Endothelial cell of umbilical vein (primary cell): Measurements from ENCODE around the gene FBXL19. TPM values are rescaled to one million over a fixed set of nuclear protein-coding genes. Genes with fewer than 3 reads are reported as not detected.

Experiments used
- BruUV-seq: library from RNA; stranded (reverse); fragments of 400-500 nt; replicated peaks from 2 replicates; lab custom pipeline; 2021; lab: Mats Ljungman, UMichigan
- CTCF ChIA-PET: fragments of 300-600, 350-600 bp; sonication (Branson Sonifier 250); formaldehyde crosslinking; loops from one replicate; lab custom pipeline; 2021; ENCODE audit warnings: antibody characterized with exemption, inconsistent platforms; lab: Charles Lee
- POLR2A ChIA-PET: fragments of 300-600, 350-600 bp; sonication (Branson Sonifier 250); formaldehyde crosslinking; loops from one replicate; lab custom pipeline; 2021; ENCODE audit warnings: antibody characterized with exemption, inconsistent platforms; lab: Charles Lee
- DNase-seq: peaks from one replicate; pipeline ENCODE4 v3.0.0-alpha.2; 2011; ENCODE audit warnings: low read depth, low spot score
- FAIRE-seq: peaks from 2 replicates; lab custom pipeline; 2011; peaks lifted over from hg19 to GRCh38; lab: Jason Lieb, UNC
- H2AFZ ChIP-seq: 2 replicates; pipeline ENCODE4 v1.6.0; 2012; ENCODE audit warnings: low read depth, low read length, control low read depth, inconsistent platforms
- H3K27ac ChIP-seq: 2 replicates; pipeline ENCODE4 v1.5.1; 2011; ENCODE audit warnings: low read depth, mild to moderate bottlenecking, control low read depth, low read length, moderate library complexity; ENCODE audit not compliant: insufficient read depth
- H3K27me3 ChIP-seq, 2 experiments: 2 replicates each; pipeline versions ENCODE4 v1.6.0 to v1.6.1; 2011; ENCODE audit warnings: low read length in 2 of 2, mixed read lengths in 1 of 2; ENCODE audit not compliant: control insufficient read depth in 2 of 2, insufficient read depth in 2 of 2
- H3K36me3 ChIP-seq, 2 experiments: 2 replicates in 1 of 2; 3 replicates in 1 of 2; pipeline ENCODE4 v1.5.1; 2011; ENCODE audit warnings: low read length in 2 of 2, mild to moderate bottlenecking in 1 of 2, moderate library complexity in 1 of 2; ENCODE audit not compliant: control insufficient read depth in 2 of 2, insufficient read depth in 2 of 2; ENCODE audit errors: extremely low read depth in 1 of 2
- H3K4me1 ChIP-seq: 3 replicates; pipeline ENCODE4 v1.5.1; 2011; ENCODE audit warnings: mild to moderate bottlenecking, low read length; ENCODE audit not compliant: control insufficient read depth, insufficient read depth; ENCODE audit errors: extremely low read depth
- H3K4me2 ChIP-seq: 2 replicates; pipeline ENCODE4 v1.6.1; 2011; ENCODE audit warnings: low read length, control low read depth, mixed read lengths; ENCODE audit not compliant: insufficient read depth
- H3K4me3 ChIP-seq, 3 experiments: fragments of 200-600 bp in 1 of 3; sonication (generic), shearing (Covaris generic) in 1 of 3; replicated peaks in 1 of 3; 2 replicates each; pipeline ENCODE4 v1.5.1; 2011 to 2016; ENCODE audit warnings: control low read depth in 3 of 3, low read length in 3 of 3, mild to moderate bottlenecking in 2 of 3, inconsistent platforms in 1 of 3, low read depth in 1 of 3, moderate library complexity in 1 of 3; ENCODE audit not compliant: insufficient read depth in 1 of 3
- H3K79me2 ChIP-seq: 2 replicates; pipeline ENCODE4 v1.6.0; 2012; ENCODE audit warnings: low read length, inconsistent platforms; ENCODE audit not compliant: control insufficient read depth, insufficient read depth
- H3K9ac ChIP-seq: replicated peaks from 2 replicates; pipeline ENCODE3; 2011; ENCODE audit warnings: low read length, control low read depth; ENCODE audit not compliant: insufficient read depth; ENCODE audit errors: extremely low read depth
- H3K9me1 ChIP-seq: replicated peaks from 3 replicates; pipeline ENCODE4 v1.6.0; 2011; ENCODE audit warnings: mild to moderate bottlenecking, low read length; ENCODE audit not compliant: control insufficient read depth, insufficient read depth; ENCODE audit errors: extremely low read depth
- H3K9me3 ChIP-seq: replicated peaks from 2 replicates; pipeline ENCODE4 v1.5.1; 2012; ENCODE audit warnings: low read length, inconsistent platforms; ENCODE audit not compliant: control insufficient read depth, insufficient read depth
- H4K20me1 ChIP-seq: replicated peaks from 2 replicates; pipeline ENCODE3; 2011; ENCODE audit warnings: mild to moderate bottlenecking, low read length; ENCODE audit not compliant: control insufficient read depth, insufficient read depth; ENCODE audit errors: extremely low read depth
- CTCF ChIP-seq, 2 donors: IDR thresholded peaks; 1 replicate in 1 of 2; 2 replicates in 1 of 2; pipeline ENCODE4 v1.5.1; 2011; ENCODE audit warnings: low read length in 2 of 2, mild to moderate bottlenecking in 2 of 2, moderate library complexity in 2 of 2, control low read depth in 1 of 2, inconsistent platforms in 1 of 2, low read depth in 1 of 2; ENCODE audit not compliant: insufficient read depth in 1 of 2; ENCODE audit errors: extremely low read depth in 1 of 2
- EZH2 ChIP-seq: IDR thresholded peaks from 2 replicates; pipeline ENCODE4 v1.6.1; 2012; ENCODE audit warnings: borderline replicate concordance, low read depth, mild to moderate bottlenecking, moderate library complexity, low read length, inconsistent platforms; ENCODE audit not compliant: severe bottlenecking
- FOS ChIP-seq: IDR thresholded peaks from 2 replicates; pipeline ENCODE4 v1.6.1; 2011; ENCODE audit warnings: mild to moderate bottlenecking, low read length, moderate library complexity, borderline replicate concordance; ENCODE audit not compliant: insufficient read depth
- GATA2 ChIP-seq: IDR thresholded peaks from 2 replicates; pipeline ENCODE4 v1.7.0; 2011; ENCODE audit warnings: low read depth, mild to moderate bottlenecking, moderate library complexity, mixed read lengths, low read length; ENCODE audit not compliant: insufficient read length, insufficient read depth
- JUN ChIP-seq: IDR thresholded peaks from 2 replicates; pipeline ENCODE4 v1.6.1; 2011; ENCODE audit warnings: borderline replicate concordance, low read depth; ENCODE audit not compliant: insufficient read length, insufficient read depth
- MAX ChIP-seq: IDR thresholded peaks from 2 replicates; pipeline ENCODE4 v1.6.1; 2011; ENCODE audit not compliant: insufficient read depth, insufficient read length
- MYC ChIP-seq: IDR thresholded peaks from one replicate; pipeline ENCODE4 v1.6.1; 2011; ENCODE audit warnings: mild to moderate bottlenecking, low read depth, low read length
- POLR2A ChIP-seq: IDR thresholded peaks from 2 replicates; pipeline ENCODE4 v1.6.1; 2012; ENCODE audit warnings: low read depth, mild to moderate bottlenecking, control low read depth, low read length
- POLR2AphosphoS5 ChIP-seq: IDR thresholded peaks from 2 replicates; pipeline ENCODE4 v1.6.1; 2012; ENCODE audit warnings: low read depth, mild to moderate bottlenecking, control low read depth, low read length, moderate library complexity; ENCODE audit not compliant: insufficient read depth
- dilution Hi-C: fragments of 300-500 bp; cut with MboI; formaldehyde crosslinking; loops from one replicate; pipeline ENCODE4 v1.15.0; 2019; ENCODE audit warnings: low sequenced_read_pairs; ENCODE audit not compliant: extremely low pct_ligation_motif_present
- intact Hi-C: fragments of 100-400 bp; cut with micrococcal nuclease; formaldehyde crosslinking; loops from one replicate; pipeline ENCODE4 v1.10.0; 2022
- polyA plus RNA-seq, 4 experiments: library from polyadenylated mRNA; depleted of rRNA in 3 of 4; stranded (reverse) in 3 of 4; unstranded in 1 of 4; fragments of >200 nt; gene quantifications; 2 replicates each; pipeline versions ENCODE4 v1.2.1 to v1.2.3, GENCODE V29; 2011 to 2012; ENCODE audit warnings: missing spikeins in 1 of 4
- total RNA-seq: library from RNA; stranded (reverse); gene quantifications from 2 replicates; pipeline ENCODE4 v1.2.3, GENCODE V29; 2021

Gene FBXL19
- total and polyA plus RNA-seq, 2 donors (not counting 3 experiments of a cell fraction or from before 2014, with no cell fraction given), result 22.1 to 38.0 TPM

DNA sequence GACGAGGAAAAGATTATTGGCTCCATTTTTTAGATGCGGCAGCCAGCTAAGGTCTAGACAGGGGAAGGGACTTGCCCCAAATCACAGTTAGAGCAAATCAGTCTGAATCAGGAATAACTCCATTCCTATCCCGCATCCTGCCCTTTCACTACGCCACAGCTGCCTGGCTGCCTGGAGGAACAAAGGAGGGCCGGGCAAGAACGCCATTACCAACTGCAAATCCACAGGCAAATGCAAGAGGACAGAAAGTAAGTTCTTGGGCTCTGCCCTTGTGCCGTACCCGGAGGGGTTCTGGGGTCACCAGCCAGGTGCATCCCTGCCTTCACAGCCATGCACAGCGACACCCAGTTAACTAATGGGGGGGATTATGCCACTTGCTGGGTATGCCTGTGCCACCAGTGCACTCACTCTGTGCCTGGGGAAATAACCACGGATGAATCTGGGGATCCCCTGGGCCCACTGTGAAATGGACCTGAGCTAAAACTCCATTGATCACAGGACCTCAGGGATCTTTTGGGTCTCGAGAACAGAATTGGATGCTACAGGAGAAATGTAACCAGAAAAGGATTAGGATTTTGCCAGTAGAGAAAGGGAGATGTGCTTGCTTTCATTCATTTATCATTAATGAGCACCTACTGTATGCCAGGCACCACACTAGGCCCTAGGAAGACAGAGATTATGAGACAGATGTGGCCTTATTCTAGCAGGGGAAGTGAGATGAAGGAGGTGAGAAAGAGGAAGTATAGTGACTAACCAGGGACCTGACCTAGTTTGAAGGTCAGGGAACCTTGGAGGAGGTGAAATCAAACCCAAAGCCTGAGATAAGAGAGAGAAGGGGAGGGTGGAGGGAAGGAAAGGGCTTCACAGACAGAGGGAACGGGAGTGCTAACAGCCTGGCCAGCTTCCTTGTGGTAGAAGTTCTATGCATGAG is 47.2 kb upstream of the FBXL19 start:
- H3K4me2 ChIP-seq, result peak overlapping the region; percentile 87
- H3K79me2 ChIP-seq, result no peaks in the 10 kb centered on the region
- H4K20me1 ChIP-seq, result no peaks in the 10 kb centered on the region
- dilution Hi-C loops (no loop called here), intact Hi-C loops (loop anchor here (1.0 to 2.0 kb wide), 5 partner anchors 18 to 71 kb away; partner anchors contain the start of gene BCL7C)
- peak overlapping the region; percentile 85 for H3K27ac ChIP-seq
- H3K9ac ChIP-seq, result peak overlapping the region; percentile 96
- no peak for TF ChIP-seq EZH2
- no peak for TF ChIP-seq POLR2AphosphoS5
- TF ChIP-seq CTCF (IDR thresholded peaks at IDR 0.05; ENCODE audit: extremely low read depth in 1 of 2, insufficient read depth in 1 of 2, low read depth in 1 of 2, low read length in 2 of 2), result no peak
- no peak for TF ChIP-seq POLR2A
- TF ChIP-seq FOS, result no peak
- no peak for TF ChIP-seq GATA2
- TF ChIP-seq MYC, result no peak
- no peak for TF ChIP-seq JUN
- no peak for TF ChIP-seq MAX
- peaks cover 0 to 5% of the 10 kb centered on the region in 2 experiments for H3K36me3 ChIP-seq
- H3K9me3 ChIP-seq, result no peaks in the 10 kb centered on the region
- CTCF ChIA-PET, result interaction anchor here (0.7 to 6.0 kb wide), 5 partner anchors 20 to 71 kb away, joined by 3 to 30 read pairs (median 9); no protein-coding TSS in a partner anchor
- POLR2A ChIA-PET, result no interaction called here
- peak overlapping the region; percentile 72 for H2AFZ ChIP-seq
- H3K4me3 ChIP-seq, result peak overlapping the region; percentile 66 to 83 (median 80)
- no peaks in the 10 kb centered on the region for H3K27me3 ChIP-seq
- H3K4me1 ChIP-seq, result peaks cover 20% of the 10 kb centered on the region
- BruUV-seq, result no TSS peak
- FAIRE-seq (no peak), DNase-seq (no peak)
- no peaks in the 10 kb centered on the region for H3K9me1 ChIP-seq
